Activated CD4-positive, alpha-beta T cell treated with anti-CD3 and anti-CD28 coated beads, Interleukin-2, amount 10 ng/mL, durations not matched to agents 24 days and 14 days (primary cell): ENCODE results near the gene MLLT6. TPM values are rescaled to one million over a fixed set of nuclear protein-coding genes. Genes with fewer than 3 reads are reported as not detected.
A peak's percentile ranks its signal among the peaks of the same experiment; 100 is the strongest.
"Not testable (repeated sequence)": the region's sequence is repeated elsewhere in the genome, so short reads cannot be mapped to it uniquely, and the experiment has no call there.

Source experiments
- DNase-seq: peaks from one replicate; pipeline ENCODE4 v3.0.0; 2022
- H3K27ac Mint-ChIP-seq: one replicate; pipeline ENCODE4 v1.8.0; 2022; ENCODE audit warnings: mild to moderate bottlenecking, mixed read lengths
- H3K27me3 Mint-ChIP-seq: one replicate; pipeline ENCODE4 v1.8.0; 2022; ENCODE audit warnings: mixed read lengths
- H3K36me3 Mint-ChIP-seq: one replicate; pipeline ENCODE4 v1.8.0; 2022; ENCODE audit warnings: low read depth, mild to moderate bottlenecking, mixed read lengths
- H3K4me1 Mint-ChIP-seq: one replicate; pipeline ENCODE4 v1.8.0; 2021; ENCODE audit warnings: mixed read lengths
- H3K4me3 Mint-ChIP-seq: one replicate; pipeline ENCODE4 v1.8.0; 2022; ENCODE audit warnings: mild to moderate bottlenecking, moderate library complexity, mixed read lengths
- H3K9me3 Mint-ChIP-seq: one replicate; pipeline ENCODE4 v1.8.0; 2021; ENCODE audit warnings: mixed read lengths
- intact Hi-C: fragments of 100-400 bp; cut with micrococcal nuclease; formaldehyde crosslinking; loops from one replicate; pipeline ENCODE4 v1.15.1; 2023
- total RNA-seq: library from RNA; stranded (reverse); gene quantifications from 2 replicates; pipeline ENCODE4 v1.2.3, GENCODE V29; 2022

The MLLT6 gene
- total RNA-seq, 1 donor from 2014 or later: 248 TPM

- no peak for DNase-seq
- H3K4me3 Mint-ChIP-seq: no peak overlapping the region
- intact Hi-C loops: no loop called here
- H3K9me3 Mint-ChIP-seq: no peaks in the 10 kb centered on the region
- H3K36me3 Mint-ChIP-seq: peaks cover 57% of the 10 kb centered on the region
- no peaks in the 10 kb centered on the region for H3K27me3 Mint-ChIP-seq
- H3K4me1 Mint-ChIP-seq: peaks cover 21% of the 10 kb centered on the region
- H3K27ac Mint-ChIP-seq: no peak overlapping the region
These were observed 15.9 kb downstream of the MLLT6 start for GRCh38 chr17:38720941-38721340.

- Mint-ChIP-seq H3K9me3 (no peaks in the 10 kb centered on the region), H3K36me3 (peaks cover 58% of the 10 kb centered on the region), H3K4me3 (no peak overlapping the region), H3K27ac (no peak overlapping the region), H3K27me3 (no peaks in the 10 kb centered on the region), H3K4me1 (peaks cover 25% of the 10 kb centered on the region)
- no peak for DNase-seq
- intact Hi-C loops: no loop called here
These were observed 16.7 kb downstream of the MLLT6 start for GRCh38 chr17:38721802-38722201.

DNA sequence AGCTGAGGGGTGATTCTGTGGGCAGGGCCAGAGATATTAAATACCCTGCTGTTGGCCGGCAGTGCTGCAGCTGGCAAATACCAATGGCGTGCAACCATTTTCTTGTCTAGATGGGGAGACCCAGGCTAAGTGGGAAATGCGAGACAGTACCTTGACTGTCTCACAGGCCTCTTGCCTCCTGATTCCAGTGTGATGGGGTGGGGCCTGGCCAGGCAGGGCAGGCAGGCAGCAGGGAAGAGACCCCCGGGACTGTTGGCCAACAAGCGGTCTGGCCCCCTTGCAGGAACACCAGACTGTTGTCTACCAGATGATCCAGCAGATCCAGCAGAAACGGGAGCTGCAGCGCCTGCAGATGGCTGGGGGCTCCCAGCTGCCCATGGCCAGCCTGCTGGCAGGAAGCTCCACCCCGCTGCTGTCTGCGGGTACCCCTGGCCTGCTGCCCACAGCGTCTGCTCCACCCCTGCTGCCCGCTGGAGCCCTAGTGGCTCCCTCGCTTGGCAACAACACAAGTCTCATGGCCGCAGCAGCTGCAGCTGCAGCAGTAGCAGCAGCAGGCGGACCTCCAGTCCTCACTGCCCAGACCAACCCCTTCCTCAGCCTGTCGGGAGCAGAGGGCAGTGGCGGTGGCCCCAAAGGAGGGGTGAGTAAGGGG lies 19.4 kb downstream of the MLLT6 start:
- Mint-ChIP-seq H3K4me3 (no peak overlapping the region), H3K27ac (no peak overlapping the region), H3K27me3 (no peaks in the 10 kb centered on the region), H3K36me3 (peaks cover 53% of the 10 kb centered on the region), H3K9me3 (no peaks in the 10 kb centered on the region), H3K4me1 (peaks cover 46% of the 10 kb centered on the region)
- DNase-seq: peak; percentile 55
- intact Hi-C loops: no loop called here

GRCh38 chr17:38725066-38725465 lies 20.0 kb downstream of the MLLT6 start:
- Mint-ChIP-seq H3K9me3 (no peaks in the 10 kb centered on the region), H3K4me1 (peaks cover 47% of the 10 kb centered on the region), H3K27me3 (no peaks in the 10 kb centered on the region), H3K4me3 (no peak overlapping the region), H3K36me3 (peaks cover 51% of the 10 kb centered on the region), H3K27ac (no peak overlapping the region)
- no peak for DNase-seq
- intact Hi-C loops: no loop called here

DNA sequence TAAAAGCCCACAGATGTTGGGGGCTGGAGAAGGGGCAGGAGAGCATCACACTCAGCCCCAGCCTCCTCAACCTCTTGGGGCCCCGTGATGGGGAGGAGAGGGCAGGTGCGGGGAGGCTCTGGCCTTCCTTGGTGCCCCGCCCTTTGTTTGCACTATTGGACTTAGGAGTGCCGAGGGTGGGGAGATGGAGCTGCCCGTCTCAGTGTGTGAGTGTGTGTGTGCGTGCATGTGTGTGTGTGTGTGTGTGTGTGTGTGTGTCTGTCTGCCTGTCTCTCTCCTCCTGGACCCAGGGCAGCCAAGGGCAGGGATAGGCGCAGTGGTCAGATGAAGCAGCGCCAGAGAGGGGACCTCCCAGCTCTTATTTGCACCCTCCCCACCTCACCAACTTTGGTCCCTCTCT lies 21.1 kb downstream of the MLLT6 start:
- Mint-ChIP-seq H3K27ac (peak overlapping the region; percentile 70), H3K4me1 (peaks cover 50% of the 10 kb centered on the region), H3K36me3 (peaks cover 48% of the 10 kb centered on the region)
- H3K27me3 Mint-ChIP-seq, intact Hi-C loops, H3K9me3 Mint-ChIP-seq, H3K4me3 Mint-ChIP-seq, DNase-seq: not testable (repeated sequence)

GRCh38 chr17:38727736-38728135 lies 22.7 kb downstream of the MLLT6 start:
- intact Hi-C loops: loop anchor here (1.0 kb wide), 1 partner anchor 26 kb away; no protein-coding TSS in a partner anchor
- Mint-ChIP-seq H3K4me3 (peak overlapping the region; percentile 79), H3K36me3 (peaks cover 50% of the 10 kb centered on the region), H3K27ac (peak overlapping the region; percentile 95), H3K9me3 (no peaks in the 10 kb centered on the region), H3K4me1 (peaks cover 60% of the 10 kb centered on the region), H3K27me3 (no peaks in the 10 kb centered on the region)
- DNase-seq: peak; percentile 84

- DNase-seq: peak; percentile 92
- Mint-ChIP-seq H3K4me3 (peak overlapping the region; percentile 79), H3K9me3 (no peaks in the 10 kb centered on the region), H3K4me1 (peaks cover 62% of the 10 kb centered on the region), H3K27me3 (no peaks in the 10 kb centered on the region), H3K27ac (peak overlapping the region; percentile 95), H3K36me3 (peaks cover 49% of the 10 kb centered on the region)
- intact Hi-C loops: loop anchor here (1.0 kb wide), 1 partner anchor 27 kb away; no protein-coding TSS in a partner anchor
These were observed 23.3 kb downstream of the MLLT6 start for GRCh38 chr17:38728290-38728831.

- intact Hi-C loops: no loop called here
- peak overlapping the region; percentile 95 for H3K27ac Mint-ChIP-seq
- peaks cover 69% of the 10 kb centered on the region for H3K4me1 Mint-ChIP-seq
- H3K9me3 Mint-ChIP-seq: no peaks in the 10 kb centered on the region
- peaks cover 43% of the 10 kb centered on the region for H3K36me3 Mint-ChIP-seq
- no peaks in the 10 kb centered on the region for H3K27me3 Mint-ChIP-seq
- no peak for DNase-seq
- peak overlapping the region; percentile 79 for H3K4me3 Mint-ChIP-seq
These were observed 24.4 kb downstream of the MLLT6 start for GRCh38 chr17:38729368-38729885.

DNA sequence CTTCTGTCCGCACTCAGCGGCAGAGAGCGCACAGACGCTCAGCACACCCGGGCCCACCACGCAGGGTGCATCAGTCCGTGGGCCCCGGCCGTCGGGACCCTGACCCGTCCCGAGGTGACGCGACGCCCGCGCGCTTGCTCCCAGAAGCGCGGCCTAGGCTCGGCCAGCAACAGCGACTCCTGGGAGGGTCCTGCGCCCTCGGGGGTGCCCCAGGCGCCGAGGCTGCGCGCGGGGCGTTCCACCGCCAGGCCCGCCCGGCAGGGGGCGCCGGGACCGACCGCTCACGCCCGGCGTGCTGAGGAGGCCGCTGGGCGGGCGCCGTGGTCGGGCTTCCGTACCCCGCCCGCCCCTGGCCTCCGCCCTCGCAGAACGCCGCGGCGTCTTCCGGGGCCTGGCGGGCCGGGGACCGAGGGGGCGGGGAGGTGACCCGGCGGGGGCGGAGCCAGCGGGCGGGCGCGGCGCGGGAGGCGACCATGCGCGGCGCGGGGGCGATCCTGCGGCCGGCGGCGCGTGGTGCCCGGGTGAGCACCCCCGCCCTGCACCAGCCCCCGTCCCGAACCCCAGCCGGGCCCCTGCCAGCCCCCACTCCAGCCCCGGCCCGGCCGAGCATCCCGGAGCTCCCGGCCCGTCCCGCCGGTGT lies 24.9 kb downstream of the MLLT6 start, which contains the start of gene CISD3:
CISD3 (plus strand) TSS at position 456 of the 640 bp plus-strand sequence; CDS start at position 474, 18 bp downstream.
- H3K9me3 Mint-ChIP-seq: no peaks in the 10 kb centered on the region
- peaks cover 72% of the 10 kb centered on the region for H3K4me1 Mint-ChIP-seq
- peaks cover 41% of the 10 kb centered on the region for H3K36me3 Mint-ChIP-seq
- intact Hi-C loops: loop anchor here (1.0 to 10.0 kb wide), 3 partner anchors 21 to 175 kb away; no protein-coding TSS in a partner anchor
- H3K27ac Mint-ChIP-seq: peak within 1 kb of the TSS; percentile 95
- H3K4me3 Mint-ChIP-seq: peak within 1 kb of the TSS; percentile 93
- H3K27me3 Mint-ChIP-seq: no peaks in the 10 kb centered on the region
- peak; percentile 97 for DNase-seq

DNA sequence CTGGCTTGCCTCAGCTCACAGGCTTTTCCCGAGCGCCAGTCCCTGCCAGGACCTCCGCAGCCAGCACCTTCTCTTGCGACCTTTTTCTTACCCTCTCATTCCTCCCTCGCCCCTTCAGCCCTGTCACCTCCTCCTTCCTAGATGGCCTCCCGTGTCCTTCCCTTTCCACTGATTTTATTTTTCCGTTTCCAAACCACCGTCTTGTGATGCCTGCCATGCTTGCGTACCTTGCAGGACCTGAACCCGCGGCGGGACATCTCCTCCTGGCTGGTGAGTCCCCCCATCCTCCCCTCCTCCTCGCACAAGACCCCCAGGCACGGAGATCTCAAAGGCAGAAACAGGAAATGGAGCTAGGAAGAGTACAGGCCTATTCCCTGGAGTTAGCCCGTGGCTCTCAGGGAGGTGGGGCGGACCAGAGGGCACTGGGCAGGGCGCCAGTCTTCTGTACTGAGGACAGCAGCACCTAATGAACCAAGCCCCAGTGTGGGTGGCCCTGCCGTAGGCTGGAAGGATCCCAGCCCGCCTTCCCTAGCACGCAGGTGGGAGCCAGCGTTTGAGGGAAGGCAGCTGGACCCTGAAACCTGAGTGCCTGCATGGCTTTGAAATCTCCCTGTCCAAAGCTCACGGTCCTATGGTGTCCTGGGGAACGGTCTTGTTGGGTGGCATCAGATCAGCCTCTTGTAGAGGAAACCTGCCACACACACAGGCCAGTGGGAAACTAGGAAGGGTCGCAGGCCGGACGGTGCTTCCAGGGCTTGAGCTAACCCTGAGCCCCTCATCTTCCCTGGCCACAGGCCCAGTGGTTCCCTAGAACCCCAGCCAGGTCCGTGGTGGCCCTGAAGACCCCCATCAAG lies 25.7 kb downstream of the MLLT6 start:
- no peaks in the 10 kb centered on the region for H3K9me3 Mint-ChIP-seq
- no peaks in the 10 kb centered on the region for H3K27me3 Mint-ChIP-seq
- H3K4me1 Mint-ChIP-seq: peaks cover 73% of the 10 kb centered on the region
- intact Hi-C loops: loop anchor here (1.0 to 10.0 kb wide), 3 partner anchors 21 to 176 kb away; no protein-coding TSS in a partner anchor
- H3K36me3 Mint-ChIP-seq: peaks cover 35% of the 10 kb centered on the region
- H3K4me3 Mint-ChIP-seq: peak overlapping the region; percentile 93
- peak overlapping the region; percentile 91 for H3K27ac Mint-ChIP-seq
- DNase-seq: no peak

DNA sequence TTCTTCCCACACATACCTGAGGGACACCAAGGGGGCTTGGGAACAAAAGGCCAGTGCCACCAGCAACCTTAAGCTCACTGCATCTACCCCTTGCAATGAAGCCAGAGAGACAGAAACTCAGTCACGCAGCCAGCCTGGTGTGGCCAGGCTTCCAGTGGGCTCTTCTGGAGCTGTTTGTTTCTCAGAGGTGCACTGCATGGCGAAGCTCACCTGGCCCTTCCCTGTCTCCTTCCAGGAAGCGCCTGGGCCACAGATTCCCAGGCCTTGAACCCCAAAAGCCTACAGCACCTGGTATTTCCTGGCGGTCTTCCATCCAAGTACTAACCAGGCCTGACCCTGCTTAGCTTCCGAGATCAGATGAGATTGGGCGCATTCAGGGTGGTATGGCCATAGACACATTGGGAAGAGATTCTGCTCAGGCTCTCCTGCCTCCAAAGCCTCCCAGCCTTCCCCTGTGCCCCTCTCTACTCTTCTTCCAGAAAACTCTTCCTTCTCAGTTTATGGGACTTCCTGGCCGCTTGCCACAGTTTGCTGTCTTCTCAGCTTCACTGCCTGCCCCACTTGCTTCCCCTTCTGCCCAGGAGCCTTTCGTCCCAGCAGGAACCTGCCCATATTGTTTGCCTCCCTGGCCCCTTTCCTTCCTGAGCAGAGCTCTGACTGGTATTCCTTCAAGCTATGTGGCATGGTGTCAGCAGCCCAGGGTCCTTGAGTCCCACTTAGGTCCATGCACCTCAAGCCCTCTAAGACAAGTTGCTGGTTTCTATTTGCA lies 26.6 kb downstream of the MLLT6 start:
- Mint-ChIP-seq H3K27me3 (no peaks in the 10 kb centered on the region), H3K4me1 (peaks cover 68% of the 10 kb centered on the region), H3K4me3 (peak overlapping the region; percentile 93), H3K9me3 (no peaks in the 10 kb centered on the region), H3K36me3 (peaks cover 31% of the 10 kb centered on the region), H3K27ac (peak overlapping the region; percentile 9)
- intact Hi-C loops: loop anchor here (10.0 kb wide), 1 partner anchor 177 kb away; no protein-coding TSS in a partner anchor
- no peak for DNase-seq

- H3K4me3 Mint-ChIP-seq: peak overlapping the region; percentile 93
- no peaks in the 10 kb centered on the region for H3K9me3 Mint-ChIP-seq
- H3K36me3 Mint-ChIP-seq: peaks cover 28% of the 10 kb centered on the region
- intact Hi-C loops: loop anchor here (10.0 kb wide), 1 partner anchor 178 kb away; no protein-coding TSS in a partner anchor
- no peaks in the 10 kb centered on the region for H3K27me3 Mint-ChIP-seq
- no peak for DNase-seq
- peak overlapping the region; percentile 73 for H3K27ac Mint-ChIP-seq
- H3K4me1 Mint-ChIP-seq: peaks cover 63% of the 10 kb centered on the region
These were observed 27.6 kb downstream of the MLLT6 start for GRCh38 chr17:38732376-38733281.
